ENCODE measurements around the gene UBE2D3.
A peak's percentile ranks its signal among the peaks of the same experiment; 100 is the strongest.

UBE2D3 gene

GRCh38 chr4:102787944-102788343, 39.4 kb downstream of the UBE2D3 start:
- no peak for DNase-seq

GRCh38 chr4:102787096-102787881, 40.1 kb downstream of the UBE2D3 start:
- no peak for DNase-seq

- DNase-seq: no peak
Observed at GRCh38 chr4:102786279-102786678, 41.1 kb downstream of the UBE2D3 start.

GRCh38 chr4:102783006-102783405, 44.3 kb downstream of the UBE2D3 start:
- no peak for DNase-seq

GRCh38 chr4:102781570-102781969, 45.8 kb downstream of the UBE2D3 start:
- no peak for DNase-seq

GRCh38 chr4:102780476-102781144, 46.7 kb downstream of the UBE2D3 start:
- DNase-seq: no peak

GRCh38 chr4:102779204-102779603, 48.1 kb downstream of the UBE2D3 start:
- DNase-seq: no peak

GRCh38 chr4:102778720-102779119, 48.6 kb downstream of the UBE2D3 start:
- no peak for DNase-seq

- DNase-seq: no peak
Observed at GRCh38 chr4:102775805-102776204, 51.5 kb downstream of the UBE2D3 start.

GRCh38 chr4:102774254-102774653, 53.1 kb downstream of the UBE2D3 start:
- DNase-seq: no peak

- no peak for DNase-seq
Observed at GRCh38 chr4:102772738-102773340, 54.5 kb downstream of the UBE2D3 start.

GRCh38 chr4:102764901-102765300, 62.5 kb downstream of the UBE2D3 start:
- DNase-seq: no peak

- no peak for DNase-seq
Observed at GRCh38 chr4:102761906-102762305, 65.4 kb downstream of the UBE2D3 start.

GRCh38 chr4:102761296-102761701, 66.1 kb downstream of the UBE2D3 start:
- DNase-seq: no peak

- DNase-seq: peak; percentile 76
Observed at GRCh38 chr4:102760645-102761295, 66.6 kb downstream of the UBE2D3 start, which contains the start of gene MANBA. Gene MANBA, minus strand, starts transcription at chr4:102760968. Its CDS starts 74 bp downstream, at chr4:102760894.

GRCh38 chr4:102759831-102760644, 67.3 kb downstream of the UBE2D3 start:
- DNase-seq: no peak

GRCh38 chr4:102758241-102759160, 68.8 kb downstream of the UBE2D3 start:
- no peak for DNase-seq

GRCh38 chr4:102757681-102758080, 69.7 kb downstream of the UBE2D3 start:
- no peak for DNase-seq

- DNase-seq: no peak
Observed at GRCh38 chr4:102754044-102754443, 73.3 kb downstream of the UBE2D3 start.

GRCh38 chr4:102751941-102752340, 75.4 kb downstream of the UBE2D3 start:
- DNase-seq: no peak

Measured in activated gamma-delta T cell (primary cell).